Osteocyte (in vitro differentiated cells): Measurements from ENCODE around the gene IL1R2. TPM values are rescaled to one million over a fixed set of nuclear protein-coding genes. Genes with fewer than 3 reads are reported as not detected.
A peak's percentile ranks its signal among the peaks of the same experiment; 100 is the strongest.

ENCODE experiments used
- DNase-seq: peaks from one replicate; pipeline ENCODE4 v3.0.0; 2021; ENCODE audit warnings: mixed read lengths; ENCODE audit not compliant: unreplicated experiment; ENCODE audit errors: extremely low spot score
- H3K27ac Mint-ChIP-seq: one replicate; pipeline ENCODE4 v1.8.0; 2021; ENCODE audit warnings: mild to moderate bottlenecking, mixed read lengths; ENCODE audit not compliant: unreplicated experiment
- H3K27me3 Mint-ChIP-seq: one replicate; pipeline ENCODE4 v1.8.0; 2021; ENCODE audit warnings: mixed read lengths; ENCODE audit not compliant: unreplicated experiment
- H3K36me3 Mint-ChIP-seq: one replicate; pipeline ENCODE4 v1.8.0; 2021; ENCODE audit warnings: mixed read lengths; ENCODE audit not compliant: unreplicated experiment
- H3K4me1 Mint-ChIP-seq: one replicate; pipeline ENCODE4 v1.8.0; 2021; ENCODE audit warnings: mixed read lengths; ENCODE audit not compliant: unreplicated experiment
- H3K4me3 Mint-ChIP-seq: one replicate; pipeline ENCODE4 v1.8.0; 2021; ENCODE audit warnings: mild to moderate bottlenecking, moderate library complexity, mixed read lengths; ENCODE audit not compliant: unreplicated experiment
- H3K9me3 Mint-ChIP-seq: one replicate; pipeline ENCODE4 v1.8.0; 2021; ENCODE audit warnings: mixed read lengths; ENCODE audit not compliant: unreplicated experiment
- total RNA-seq: library from RNA; stranded (reverse); gene quantifications from 2 replicates; pipeline ENCODE4 v1.2.1, GENCODE V29; 2021
- TF ChIP-seq, protein P1 (sequence below): fragments of 200-600 bp; sonication (generic); IDR thresholded peaks from 2 replicates; pipeline ENCODE4 v1.5.0; 2021; ENCODE audit warnings: antibody characterized with exemption, mild to moderate bottlenecking, moderate library complexity

The IL1R2 gene
- total RNA-seq, 1 donor from 2014 or later = not detected

DNA sequence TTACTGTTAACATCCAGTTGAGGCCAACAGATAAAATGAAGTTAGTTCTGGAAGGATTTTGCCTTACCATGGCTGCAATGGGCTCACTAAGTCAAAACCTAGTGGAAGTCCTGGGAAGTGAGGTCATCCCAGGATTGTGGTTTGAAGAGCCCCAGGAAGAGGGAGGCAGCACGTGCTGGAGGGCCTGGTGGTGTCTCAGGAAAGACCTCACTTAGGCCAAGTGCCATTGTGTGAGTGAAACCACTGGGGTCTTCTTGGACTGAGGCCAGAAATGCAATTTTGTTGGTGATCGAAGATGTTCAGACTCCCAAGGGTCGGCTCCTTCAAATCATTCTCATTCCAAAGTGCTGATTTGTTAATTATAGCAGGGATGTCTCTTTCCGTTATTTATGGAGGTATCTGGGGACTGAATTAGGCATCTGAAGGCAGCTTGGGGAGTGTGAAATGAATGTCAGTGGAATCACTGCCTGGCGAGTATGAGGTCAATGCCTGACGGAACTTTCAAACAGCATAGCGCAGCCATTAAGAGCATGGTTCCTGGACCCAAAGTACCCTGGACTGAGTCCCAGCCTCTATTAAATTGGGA is 60.0 kb downstream of the IL1R2 start:
- peak overlapping the region; percentile 85 for H3K27ac Mint-ChIP-seq
- H3K36me3 Mint-ChIP-seq = no peaks in the 10 kb centered on the region
- no peak overlapping the region for H3K4me3 Mint-ChIP-seq
- H3K9me3 Mint-ChIP-seq = no peaks in the 10 kb centered on the region
- no peaks in the 10 kb centered on the region for H3K27me3 Mint-ChIP-seq
- TF ChIP-seq, protein P1, sequence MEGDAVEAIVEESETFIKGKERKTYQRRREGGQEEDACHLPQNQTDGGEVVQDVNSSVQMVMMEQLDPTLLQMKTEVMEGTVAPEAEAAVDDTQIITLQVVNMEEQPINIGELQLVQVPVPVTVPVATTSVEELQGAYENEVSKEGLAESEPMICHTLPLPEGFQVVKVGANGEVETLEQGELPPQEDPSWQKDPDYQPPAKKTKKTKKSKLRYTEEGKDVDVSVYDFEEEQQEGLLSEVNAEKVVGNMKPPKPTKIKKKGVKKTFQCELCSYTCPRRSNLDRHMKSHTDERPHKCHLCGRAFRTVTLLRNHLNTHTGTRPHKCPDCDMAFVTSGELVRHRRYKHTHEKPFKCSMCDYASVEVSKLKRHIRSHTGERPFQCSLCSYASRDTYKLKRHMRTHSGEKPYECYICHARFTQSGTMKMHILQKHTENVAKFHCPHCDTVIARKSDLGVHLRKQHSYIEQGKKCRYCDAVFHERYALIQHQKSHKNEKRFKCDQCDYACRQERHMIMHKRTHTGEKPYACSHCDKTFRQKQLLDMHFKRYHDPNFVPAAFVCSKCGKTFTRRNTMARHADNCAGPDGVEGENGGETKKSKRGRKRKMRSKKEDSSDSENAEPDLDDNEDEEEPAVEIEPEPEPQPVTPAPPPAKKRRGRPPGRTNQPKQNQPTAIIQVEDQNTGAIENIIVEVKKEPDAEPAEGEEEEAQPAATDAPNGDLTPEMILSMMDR = no peak
- DNase-seq = no peak
- peaks cover 59% of the 10 kb centered on the region for H3K4me1 Mint-ChIP-seq

DNA sequence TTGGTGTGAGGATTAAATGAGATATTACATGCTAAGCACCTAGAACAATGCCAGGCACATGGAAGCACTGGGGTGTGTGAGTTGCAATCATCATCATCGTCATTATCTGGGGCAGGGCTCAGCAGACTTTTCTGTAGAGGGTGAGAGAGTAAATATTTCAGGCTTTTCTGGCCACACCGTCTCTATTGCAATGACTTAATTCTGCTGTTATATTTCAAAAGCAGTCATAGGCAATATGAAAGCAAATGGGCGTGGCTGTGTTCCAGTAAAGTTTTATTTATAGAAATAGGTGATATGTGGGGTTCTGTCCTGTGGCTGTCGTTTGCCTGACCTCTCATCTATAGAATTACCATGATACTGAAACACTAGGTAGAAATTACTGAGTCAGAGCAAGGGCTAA is 60.6 kb downstream of the IL1R2 start:
- peaks cover 61% of the 10 kb centered on the region for H3K4me1 Mint-ChIP-seq

DNA sequence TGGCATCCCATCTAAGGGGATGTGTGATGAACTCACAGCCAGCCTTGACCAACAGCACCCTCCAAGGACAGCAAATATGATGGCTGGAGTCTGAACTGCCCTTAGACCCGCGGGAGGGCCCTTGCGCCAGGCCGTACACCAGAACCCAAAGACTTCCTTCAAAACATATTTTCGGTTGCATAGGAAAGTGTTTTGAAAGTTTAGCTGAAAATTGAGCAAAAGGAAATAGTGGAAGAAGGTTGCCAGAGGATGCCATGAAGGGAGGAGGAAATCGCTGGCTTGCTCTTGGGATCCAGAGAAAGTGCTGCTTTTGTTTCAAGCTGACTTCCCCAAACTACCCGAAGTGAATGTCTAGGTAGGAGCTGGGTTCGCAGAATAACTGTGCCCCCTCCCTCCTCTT is 61.3 kb downstream of the IL1R2 start:
- no peaks in the 10 kb centered on the region for H3K36me3 Mint-ChIP-seq
- no peak overlapping the region for H3K4me3 Mint-ChIP-seq
- no peaks in the 10 kb centered on the region for H3K9me3 Mint-ChIP-seq
- peaks cover 66% of the 10 kb centered on the region for H3K4me1 Mint-ChIP-seq
- no peak for DNase-seq
- H3K27me3 Mint-ChIP-seq = no peaks in the 10 kb centered on the region
- TF ChIP-seq, protein P1 = no peak
- H3K27ac Mint-ChIP-seq = no peak overlapping the region

More for the DNA sequence above, 60.6 kb downstream of the IL1R2 start:
- Mint-ChIP-seq H3K4me3 (no peak overlapping the region), H3K27me3 (no peaks in the 10 kb centered on the region), H3K9me3 (no peaks in the 10 kb centered on the region), H3K27ac (no peak overlapping the region), H3K36me3 (no peaks in the 10 kb centered on the region)
- no peak for DNase-seq
- TF ChIP-seq, protein P1 = no peak

DNA sequence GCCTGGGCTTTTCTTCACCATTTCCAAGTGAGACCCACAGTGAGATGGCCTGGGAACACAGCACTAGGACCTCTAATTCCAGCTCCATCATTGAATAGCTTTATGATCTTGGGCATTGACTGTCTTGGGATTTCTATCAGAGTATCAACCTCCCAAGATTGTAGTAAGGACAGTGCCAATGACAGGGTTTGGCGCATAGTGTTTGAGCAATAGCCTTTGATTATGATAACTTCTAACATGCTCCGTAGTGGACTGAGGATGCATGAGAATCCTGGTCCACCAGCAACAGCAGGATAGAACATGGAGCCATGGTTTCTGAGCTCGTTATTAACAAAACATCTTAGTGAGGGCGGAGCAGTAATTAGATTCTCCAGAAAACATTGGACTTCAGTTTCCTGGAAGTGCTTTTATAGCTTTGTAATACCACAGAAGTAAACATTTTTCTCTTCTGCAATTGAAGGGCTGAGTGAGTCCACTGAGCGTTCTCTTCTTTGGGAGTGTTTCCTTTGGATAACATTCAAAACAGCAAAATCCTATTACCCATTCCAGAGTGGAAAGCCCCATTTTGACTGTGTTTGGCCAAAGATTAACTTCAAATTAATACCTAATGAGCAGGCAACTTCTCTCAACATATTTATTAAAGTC is 63.7 kb downstream of the IL1R2 start:
- Mint-ChIP-seq H3K4me1 (peaks cover 58% of the 10 kb centered on the region), H3K27ac (peak overlapping the region; percentile 79), H3K4me3 (no peak overlapping the region), H3K36me3 (no peaks in the 10 kb centered on the region), H3K9me3 (no peaks in the 10 kb centered on the region), H3K27me3 (no peaks in the 10 kb centered on the region)
- peak; percentile 2 for DNase-seq
- TF ChIP-seq, protein P1 = no peak

DNA sequence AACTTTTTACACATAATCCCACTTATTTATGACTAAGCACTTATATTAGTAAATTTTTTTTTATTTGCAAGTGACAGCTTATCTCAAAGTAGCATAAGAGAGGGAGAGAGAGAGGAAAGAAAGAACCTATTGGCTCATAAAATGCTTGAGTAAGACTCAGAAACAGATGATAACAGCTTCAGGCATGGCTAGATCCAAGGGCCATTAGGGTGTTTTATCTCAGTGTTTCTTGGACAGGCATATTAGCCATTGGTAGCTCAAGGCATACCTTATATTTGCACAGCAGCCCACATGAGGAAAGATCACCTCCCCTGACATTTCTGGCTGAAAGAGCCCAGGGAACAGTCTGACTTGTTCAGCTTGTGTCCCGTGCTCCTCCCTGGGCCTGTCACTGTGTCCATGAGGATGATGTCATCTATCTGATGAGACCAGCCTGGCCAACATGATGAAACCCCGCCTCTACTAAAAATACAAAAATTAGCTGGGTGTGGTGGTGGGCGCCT is 64.4 kb downstream of the IL1R2 start:
- Mint-ChIP-seq H3K4me1 (peaks cover 55% of the 10 kb centered on the region), H3K27ac (peak overlapping the region; percentile 79), H3K36me3 (no peaks in the 10 kb centered on the region), H3K27me3 (no peaks in the 10 kb centered on the region), H3K4me3 (no peak overlapping the region), H3K9me3 (no peaks in the 10 kb centered on the region)
- peak; percentile 6 for DNase-seq
- TF ChIP-seq, protein P1 = no peak
